Neuron (in vitro differentiated cells): ENCODE measurements around the gene AXDND1.
"Not testable (repeated sequence)": the region's sequence is repeated elsewhere in the genome, so short reads cannot be mapped to it uniquely, and the experiment has no call there.

Experiments used
- H2AFZ ChIP-seq: one replicate; pipeline ENCODE4 v1.6.1; 2013; ENCODE audit warnings: low read depth, mild to moderate bottlenecking, inconsistent platforms, low read length, moderate library complexity
- H3K27me3 ChIP-seq: one replicate; pipeline ENCODE4 v1.6.1; 2013; ENCODE audit warnings: low read length; ENCODE audit not compliant: insufficient read depth
- H3K36me3 ChIP-seq: one replicate; pipeline ENCODE4 v1.6.1; 2013; ENCODE audit warnings: low read length; ENCODE audit not compliant: insufficient read depth
- H3K4me1 ChIP-seq: one replicate; pipeline ENCODE4 v1.6.1; 2013; ENCODE audit warnings: low read length; ENCODE audit not compliant: insufficient read depth
- H3K4me3 ChIP-seq: 2 replicates; pipeline ENCODE4 v1.5.1; 2013; ENCODE audit warnings: mild to moderate bottlenecking, low read length, moderate library complexity
- H3K9me3 ChIP-seq: one replicate; pipeline ENCODE4 v1.6.1; 2013; ENCODE audit warnings: low read length

The AXDND1 gene

GRCh38 chr1:179340918-179341317 is 24.9 kb upstream of the AXDND1 start:
- H3K27me3 ChIP-seq = no peaks in the 10 kb centered on the region
- H3K36me3 ChIP-seq = peaks cover 28% of the 10 kb centered on the region

DNA sequence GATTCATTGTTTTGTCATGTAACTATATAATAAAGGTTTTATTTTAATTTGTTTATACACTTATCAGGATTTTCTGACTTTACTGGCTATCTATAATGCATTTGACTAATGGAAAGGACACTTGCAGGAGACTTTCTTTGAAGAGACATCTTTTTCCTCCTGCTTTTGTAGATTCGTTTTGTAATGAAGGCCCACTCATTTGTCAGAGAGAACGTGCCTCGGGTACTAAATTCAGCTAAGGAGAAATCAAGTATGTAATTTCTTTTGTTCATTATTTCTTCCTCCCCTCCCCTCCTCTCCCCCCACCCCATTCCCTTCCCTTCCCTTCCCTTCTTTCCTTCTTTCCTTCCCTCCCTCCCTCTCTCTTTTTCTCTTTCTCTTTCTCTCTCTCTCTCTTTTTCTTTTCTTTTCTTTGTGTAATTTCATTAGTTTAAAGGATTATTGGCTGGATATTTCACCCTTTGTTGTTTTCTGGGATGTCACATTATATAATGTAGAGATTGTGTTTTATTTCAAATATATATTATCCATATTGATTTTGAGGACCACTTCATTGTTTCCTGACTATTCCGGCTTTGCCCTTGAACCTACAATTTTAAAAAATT is 23.7 kb upstream of the AXDND1 start:
- H3K4me1 ChIP-seq = no peaks in the 10 kb centered on the region
- no peaks in the 10 kb centered on the region for H3K27me3 ChIP-seq
- H3K36me3 ChIP-seq = peaks cover 35% of the 10 kb centered on the region

More at GRCh38 chr1:179340918-179341317, 24.9 kb upstream of the AXDND1 start:
- Histone ChIP-seq H3K4me3 (no peak overlapping the region), H3K4me1 (no peaks in the 10 kb centered on the region), H3K9me3 (no peaks in the 10 kb centered on the region), H2AFZ (no peak overlapping the region)

DNA sequence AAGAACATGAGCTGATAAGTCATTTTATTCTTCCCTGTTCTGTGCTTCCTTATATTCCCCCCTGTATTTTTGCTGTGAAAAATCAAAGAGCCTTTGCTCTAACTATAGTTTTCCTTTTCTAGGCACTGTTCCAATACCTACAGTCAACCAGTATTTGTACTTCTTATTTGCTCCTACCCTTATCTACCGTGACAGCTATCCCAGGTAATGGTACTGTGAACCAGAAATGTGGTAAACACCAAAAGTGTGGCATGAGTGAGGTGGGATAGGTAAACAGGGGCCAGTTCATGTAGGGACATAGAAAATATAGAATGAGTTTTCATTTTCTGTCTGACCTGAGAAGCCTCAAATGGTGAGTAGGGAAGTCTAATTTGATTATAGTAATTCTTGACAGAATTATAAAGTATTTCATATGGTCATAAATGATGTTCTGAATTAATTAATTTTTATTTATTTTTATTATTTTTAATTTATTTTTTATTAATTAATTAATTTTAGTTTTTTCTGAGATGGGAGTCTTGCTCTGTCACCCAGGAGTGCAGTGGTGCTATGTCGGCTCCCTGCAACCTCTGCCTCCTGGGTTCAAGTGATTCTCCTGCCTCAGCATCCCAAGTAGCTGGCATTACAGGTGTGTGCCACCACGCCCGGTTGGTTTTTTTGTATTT is 22.9 kb upstream of the AXDND1 start:
- Histone ChIP-seq H3K27me3 (no peaks in the 10 kb centered on the region), H2AFZ (no peak overlapping the region), H3K9me3 (no peaks in the 10 kb centered on the region), H3K4me3 (no peak overlapping the region), H3K36me3 (peaks cover 37% of the 10 kb centered on the region), H3K4me1 (no peaks in the 10 kb centered on the region)

More for the DNA sequence above, 23.7 kb upstream of the AXDND1 start:
- no peak overlapping the region for H3K4me3 ChIP-seq
- no peaks in the 10 kb centered on the region for H3K9me3 ChIP-seq
- no peak overlapping the region for H2AFZ ChIP-seq

- peaks cover 38% of the 10 kb centered on the region for H3K36me3 ChIP-seq
- H2AFZ ChIP-seq = no peak overlapping the region
- H3K27me3 ChIP-seq = no peaks in the 10 kb centered on the region
- H3K4me1 ChIP-seq = no peaks in the 10 kb centered on the region
- no peak overlapping the region for H3K4me3 ChIP-seq
- no peaks in the 10 kb centered on the region for H3K9me3 ChIP-seq
These were observed 14.5 kb upstream of the AXDND1 start for GRCh38 chr1:179351281-179351680.

GRCh38 chr1:179352236-179352635 is 13.5 kb upstream of the AXDND1 start:
- Histone ChIP-seq H3K9me3 (no peaks in the 10 kb centered on the region), H2AFZ (no peak overlapping the region), H3K4me3 (no peak overlapping the region), H3K36me3 (peaks cover 34% of the 10 kb centered on the region), H3K27me3 (no peaks in the 10 kb centered on the region), H3K4me1 (no peaks in the 10 kb centered on the region)

DNA sequence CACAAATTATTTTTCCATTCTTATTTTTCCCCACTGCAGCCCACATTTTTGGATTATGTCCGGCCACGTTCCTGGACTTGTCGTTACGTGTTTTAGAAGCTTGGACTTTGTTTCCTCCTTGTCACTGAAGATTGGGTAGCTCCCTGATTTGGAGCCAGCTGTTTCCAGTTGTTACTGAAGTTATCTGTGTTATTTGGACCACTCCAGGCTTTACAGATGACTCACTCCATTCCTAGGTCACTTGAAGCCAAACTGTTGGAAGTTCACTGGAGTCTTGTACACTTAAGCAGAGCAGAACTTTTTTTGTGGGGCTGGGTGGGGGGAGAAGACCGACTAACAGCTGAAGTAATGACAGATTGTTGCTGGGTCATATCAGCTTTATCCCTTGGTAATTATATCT is 12.2 kb upstream of the AXDND1 start:
- Histone ChIP-seq H3K9me3 (no peaks in the 10 kb centered on the region), H3K36me3 (peaks cover 27% of the 10 kb centered on the region), H2AFZ (no peak overlapping the region), H3K27me3 (no peaks in the 10 kb centered on the region), H3K4me3 (no peak overlapping the region), H3K4me1 (no peaks in the 10 kb centered on the region)

GRCh38 chr1:179361631-179362030 is 4.1 kb upstream of the AXDND1 start:
- H3K4me3 ChIP-seq, H3K9me3 ChIP-seq, H3K36me3 ChIP-seq, H3K27me3 ChIP-seq, H2AFZ ChIP-seq, H3K4me1 ChIP-seq: not testable (repeated sequence)

DNA sequence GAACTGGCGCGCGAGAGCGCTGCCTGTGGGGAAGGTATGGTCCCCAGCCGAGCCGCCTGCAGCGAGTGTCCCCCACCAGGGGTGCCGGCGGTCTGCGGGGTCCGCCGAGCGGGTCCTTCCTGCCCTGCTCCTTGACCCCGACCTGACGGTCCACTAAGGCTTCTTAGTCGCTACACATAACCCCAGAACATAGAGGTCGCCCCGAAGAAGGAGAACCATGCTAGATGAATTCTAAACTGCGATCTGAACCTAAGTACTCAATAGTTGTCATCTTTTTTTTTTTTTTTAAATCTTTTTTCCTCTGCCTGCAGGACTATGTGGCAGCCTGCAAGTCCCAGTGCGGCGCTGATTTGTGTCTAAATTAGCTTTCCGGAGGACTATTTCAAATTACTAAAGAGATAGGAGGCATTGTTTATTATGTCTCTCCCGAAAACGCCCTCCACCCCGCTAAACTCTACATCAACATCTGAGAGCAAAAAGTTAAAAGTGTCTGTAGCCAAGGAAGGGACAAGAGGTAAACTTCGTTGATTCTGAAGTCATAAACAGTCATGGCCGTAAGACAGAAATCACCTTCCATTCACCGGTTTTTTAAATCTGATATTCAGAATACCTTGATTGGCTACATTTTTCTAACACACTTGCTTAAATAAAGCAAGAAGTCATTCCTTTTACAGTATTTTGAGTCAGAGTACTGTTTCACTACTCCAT is 476 bp downstream of the AXDND1 start:
- Histone ChIP-seq H2AFZ (peak overlapping the region; percentile 94), H3K9me3 (no peaks in the 10 kb centered on the region), H3K36me3 (no peaks in the 10 kb centered on the region), H3K4me3 (peak overlapping the region; percentile 85), H3K4me1 (peaks cover 3% of the 10 kb centered on the region), H3K27me3 (no peaks in the 10 kb centered on the region)

GRCh38 chr1:179369751-179370341 is 4.1 kb downstream of the AXDND1 start:
- peaks cover 3% of the 10 kb centered on the region for H3K4me1 ChIP-seq
- H3K9me3 ChIP-seq = no peaks in the 10 kb centered on the region
- H3K36me3 ChIP-seq = no peaks in the 10 kb centered on the region
- H3K4me3 ChIP-seq = no peak overlapping the region
- no peak overlapping the region for H2AFZ ChIP-seq
- H3K27me3 ChIP-seq = no peaks in the 10 kb centered on the region

- Histone ChIP-seq H3K4me3 (no peak overlapping the region), H2AFZ (no peak overlapping the region), H3K9me3 (no peaks in the 10 kb centered on the region), H3K4me1 (no peaks in the 10 kb centered on the region), H3K27me3 (no peaks in the 10 kb centered on the region), H3K36me3 (no peaks in the 10 kb centered on the region)
These were observed 6.4 kb downstream of the AXDND1 start for GRCh38 chr1:179372160-179372559.

DNA sequence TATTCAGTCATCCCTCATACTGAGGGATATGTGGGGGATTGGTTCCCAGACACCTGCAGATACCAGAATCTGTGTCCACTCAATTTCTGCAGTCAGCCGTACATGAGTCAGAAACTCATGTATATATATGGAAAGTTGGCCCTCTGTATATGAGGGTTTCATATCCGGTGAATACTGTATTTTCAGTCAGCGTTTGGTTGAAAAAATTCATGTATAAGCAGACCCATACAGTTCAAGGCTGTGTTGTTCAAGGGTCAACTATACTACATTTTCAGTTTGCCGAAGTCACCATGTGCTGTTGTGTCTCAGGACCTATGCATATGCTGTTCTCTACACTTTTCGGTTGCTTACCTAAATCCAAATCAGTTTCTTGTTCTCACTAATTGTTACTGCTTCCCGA is 10.5 kb downstream of the AXDND1 start:
- H2AFZ ChIP-seq = no peak overlapping the region
- H3K36me3 ChIP-seq = no peaks in the 10 kb centered on the region
- H3K27me3 ChIP-seq = no peaks in the 10 kb centered on the region
- no peak overlapping the region for H3K4me3 ChIP-seq
- H3K4me1 ChIP-seq = no peaks in the 10 kb centered on the region
- H3K9me3 ChIP-seq = no peaks in the 10 kb centered on the region

- no peaks in the 10 kb centered on the region for H3K4me1 ChIP-seq
- H3K4me3 ChIP-seq = no peak overlapping the region
- H3K27me3 ChIP-seq = no peaks in the 10 kb centered on the region
These were observed 14.5 kb downstream of the AXDND1 start for GRCh38 chr1:179380299-179380698.

DNA sequence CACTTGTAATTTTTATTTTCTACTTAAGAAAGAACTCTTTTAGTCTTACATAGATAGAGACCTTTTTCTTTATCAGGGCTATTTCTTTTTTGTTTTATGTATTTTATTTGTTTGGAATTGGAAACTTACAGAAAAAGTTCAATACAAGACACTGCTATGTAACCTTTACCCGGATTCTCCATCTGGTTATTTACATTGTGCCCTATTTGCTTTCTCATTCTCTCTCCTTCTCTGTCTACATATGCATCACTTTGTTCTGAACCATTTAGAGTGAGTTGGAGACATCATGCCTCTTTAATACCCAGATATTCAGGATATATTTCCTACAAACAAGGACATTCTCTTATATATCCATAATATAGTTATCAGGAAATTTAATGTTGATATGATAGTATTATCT is 18.3 kb downstream of the AXDND1 start:
- no peaks in the 10 kb centered on the region for H3K36me3 ChIP-seq
- no peak overlapping the region for H2AFZ ChIP-seq
- H3K9me3 ChIP-seq = no peaks in the 10 kb centered on the region
- H3K4me1 ChIP-seq = no peaks in the 10 kb centered on the region
- no peaks in the 10 kb centered on the region for H3K27me3 ChIP-seq
- no peak overlapping the region for H3K4me3 ChIP-seq

More at GRCh38 chr1:179380299-179380698, 14.5 kb downstream of the AXDND1 start:
- H3K36me3 ChIP-seq = no peaks in the 10 kb centered on the region
- H3K9me3 ChIP-seq = no peaks in the 10 kb centered on the region
- no peak overlapping the region for H2AFZ ChIP-seq
